ENCODE data around the gene IL1A.

GRCh38 chr2:112772322-112772721, 12.0 kb downstream of the IL1A start:
- TF ChIP-seq E2F4 (CRISPR knock-in tag; IDR thresholded peaks at IDR 0.05; ENCODE audit: borderline replicate concordance, low read depth) (no peak), NFE2L1 (CRISPR knock-in tag; IDR thresholded peaks at IDR 0.05) (no peak), TCF7 (CRISPR knock-in tag; IDR thresholded peaks at IDR 0.05; ENCODE audit: low read depth) (no peak), CTCF (IDR thresholded peaks at IDR 0.05) (no peak), PRDM15 (CRISPR knock-in tag; IDR thresholded peaks at IDR 0.05) (no peak), MAX (CRISPR knock-in tag; IDR thresholded peaks at IDR 0.05) (no peak), ZNF121 (CRISPR knock-in tag; IDR thresholded peaks at IDR 0.05) (no peak), USF2 (CRISPR knock-in tag; IDR thresholded peaks at IDR 0.05) (no peak), CREB1 (CRISPR knock-in tag; IDR thresholded peaks at IDR 0.05) (no peak), IRF2 (CRISPR knock-in tag; IDR thresholded peaks at IDR 0.05; ENCODE audit: borderline replicate concordance, low read depth) (no peak), TEAD4 (CRISPR knock-in tag; IDR thresholded peaks at IDR 0.05) (no peak)

Measured in WTC11 (cell line).